Activated T-cell treated with anti-CD3 and anti-CD28 coated beads for 1 hour (primary cell): Measurements from ENCODE around the gene NAP1L1.
"Not testable (repeated sequence)": the region's sequence is repeated elsewhere in the genome, so short reads cannot be mapped to it uniquely, and the experiment has no call there.

Source experiments
- DNase-seq: peaks from one replicate; pipeline ENCODE4 v3.0.0-alpha.2; 2020; ENCODE audit warnings: low read depth

NAP1L1 gene

GRCh38 chr12:75990189-75990912, 94.1 kb downstream of the NAP1L1 start:
- no peak for DNase-seq

- not testable (repeated sequence) for DNase-seq
These were observed 96.8 kb downstream of the NAP1L1 start for GRCh38 chr12:75987709-75988108.
